Effector memory CD4-positive, alpha-beta T cell (primary cell): ENCODE measurements around the gene DOCK6.

ENCODE experiments used
- DNase-seq, 3 donors: peaks; one replicate each; pipeline ENCODE4 v3.0.0-alpha.2; 2020
- H3K27ac ChIP-seq: 2 replicates; pipeline ENCODE4 v1.7.0; 2013; ENCODE audit warnings: mild to moderate bottlenecking, low read length, moderate library complexity; ENCODE audit not compliant: insufficient read depth, poor library complexity, severe bottlenecking
- H3K27me3 ChIP-seq: replicated peaks from 2 replicates; pipeline ENCODE4 v1.7.0; 2013; ENCODE audit warnings: mild to moderate bottlenecking, low read length; ENCODE audit not compliant: insufficient read depth, control insufficient read depth, poor library complexity, severe bottlenecking
- H3K36me3 ChIP-seq: 2 replicates; pipeline ENCODE4 v1.7.0; 2013; ENCODE audit warnings: mild to moderate bottlenecking, low read length, moderate library complexity; ENCODE audit not compliant: control insufficient read depth, insufficient read depth
- H3K4me1 ChIP-seq: 2 replicates; pipeline ENCODE4 v1.7.0; 2013; ENCODE audit warnings: low read length, mild to moderate bottlenecking; ENCODE audit not compliant: control insufficient read depth, insufficient read depth, poor library complexity, severe bottlenecking
- H3K4me3 ChIP-seq: 2 replicates; pipeline ENCODE4 v1.7.0; 2013; ENCODE audit warnings: low read length, low read depth, mild to moderate bottlenecking; ENCODE audit not compliant: insufficient read depth, poor library complexity, severe bottlenecking
- H3K9me3 ChIP-seq: 2 replicates; pipeline ENCODE4 v1.7.0; 2013; ENCODE audit warnings: mild to moderate bottlenecking, low read length, moderate library complexity; ENCODE audit not compliant: control insufficient read depth

Gene DOCK6

GRCh38 chr19:11264452-11265176, 2.3 kb upstream of the DOCK6 start:
- no peak for DNase-seq
- H3K27ac ChIP-seq: no peak overlapping the region
- H3K4me1 ChIP-seq: peaks cover 9% of the 10 kb centered on the region
- H3K27me3 ChIP-seq: peaks cover 26% of the 10 kb centered on the region
- no peaks in the 10 kb centered on the region for H3K9me3 ChIP-seq
- H3K4me3 ChIP-seq: no peak overlapping the region
- no peaks in the 10 kb centered on the region for H3K36me3 ChIP-seq

DNA sequence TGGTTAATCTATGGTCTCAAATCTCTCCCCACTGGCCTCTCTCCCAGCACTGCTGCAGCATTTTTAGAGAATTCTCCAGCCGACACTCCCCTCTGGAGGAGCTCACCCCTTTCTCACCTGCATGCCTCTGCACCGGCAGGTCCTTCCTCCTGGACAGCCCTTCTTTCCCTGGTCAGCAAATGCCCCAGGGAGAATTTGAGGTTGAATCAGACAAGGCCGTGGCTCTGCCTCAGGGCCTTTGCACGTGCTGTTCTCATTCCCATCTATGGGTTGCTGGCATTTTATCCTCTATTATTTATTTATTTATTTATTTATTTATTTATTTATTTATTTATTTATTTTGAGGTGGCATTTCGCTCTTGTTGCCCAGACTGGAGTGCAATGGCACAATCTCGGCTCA, 1.4 kb upstream of the DOCK6 start:
- Histone ChIP-seq H3K4me3 (no peak overlapping the region), H3K27me3 (peaks cover 26% of the 10 kb centered on the region), H3K27ac (no peak overlapping the region), H3K9me3 (no peaks in the 10 kb centered on the region), H3K36me3 (no peaks in the 10 kb centered on the region), H3K4me1 (peaks cover 9% of the 10 kb centered on the region)
- DNase-seq: no peak

GRCh38 chr19:11261431-11261970, 823 bp downstream of the DOCK6 start:
- no peak for DNase-seq
- Histone ChIP-seq H3K4me1 (peaks cover 9% of the 10 kb centered on the region), H3K4me3 (peak overlapping the region; percentile 56), H3K9me3 (no peaks in the 10 kb centered on the region), H3K27me3 (peaks cover 26% of the 10 kb centered on the region), H3K27ac (no peak overlapping the region), H3K36me3 (no peaks in the 10 kb centered on the region)

DNA sequence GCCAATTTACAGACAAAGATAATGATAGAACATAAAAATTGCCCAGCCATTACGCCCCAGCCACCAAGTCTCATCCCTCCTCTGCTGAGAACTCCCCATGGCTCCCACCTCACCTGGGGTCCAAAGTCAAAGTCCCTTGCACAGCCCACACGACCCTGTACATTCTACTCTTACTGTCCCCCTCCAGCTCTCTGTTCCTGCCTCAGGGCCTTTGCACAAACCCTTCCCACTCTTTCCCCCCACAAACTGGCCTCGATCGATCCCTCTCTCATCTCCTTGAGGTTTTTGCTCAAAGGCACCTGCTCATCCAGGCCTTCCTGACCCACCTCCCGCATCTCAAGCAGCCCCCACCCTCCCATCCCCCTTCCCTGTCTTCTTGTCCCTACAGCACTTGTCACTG, 1.3 kb downstream of the DOCK6 start:
- peaks cover 9% of the 10 kb centered on the region for H3K4me1 ChIP-seq
- no peak overlapping the region for H3K27ac ChIP-seq
- H3K4me3 ChIP-seq: no peak overlapping the region
- no peaks in the 10 kb centered on the region for H3K36me3 ChIP-seq
- peaks cover 26% of the 10 kb centered on the region for H3K27me3 ChIP-seq
- no peak for DNase-seq
- H3K9me3 ChIP-seq: no peaks in the 10 kb centered on the region

DNA sequence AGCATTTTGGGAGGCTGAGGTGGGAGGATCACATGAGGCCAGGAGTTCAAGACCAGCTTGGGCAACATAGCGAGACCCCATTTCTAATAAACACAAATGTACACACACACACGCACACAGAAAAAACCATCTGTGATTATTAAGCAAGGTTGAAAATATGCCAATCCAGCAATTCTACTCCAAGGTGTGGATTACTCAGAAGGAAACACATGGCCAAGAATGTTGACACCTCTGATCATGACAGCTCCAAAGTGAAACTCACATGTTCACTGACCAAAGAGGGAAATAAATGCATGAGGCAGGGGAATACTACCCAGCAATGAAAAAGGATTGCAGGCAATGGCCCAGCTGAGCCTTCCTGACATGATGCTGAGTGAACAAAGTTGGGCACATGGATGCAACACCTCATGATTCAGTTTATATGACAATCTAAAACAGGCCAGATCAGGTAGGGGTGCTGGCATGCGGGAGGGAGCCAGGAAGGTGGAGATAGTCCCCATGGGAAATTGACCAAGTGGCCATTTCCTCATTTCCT, 4.4 kb downstream of the DOCK6 start:
- no peaks in the 10 kb centered on the region for H3K36me3 ChIP-seq
- H3K27ac ChIP-seq: no peak overlapping the region
- H3K9me3 ChIP-seq: no peaks in the 10 kb centered on the region

GRCh38 chr19:11256189-11256588, 6.1 kb downstream of the DOCK6 start:
- DNase-seq: no peak
- no peaks in the 10 kb centered on the region for H3K4me1 ChIP-seq
- peaks cover 1% of the 10 kb centered on the region for H3K27me3 ChIP-seq
- H3K27ac ChIP-seq: no peak overlapping the region
- no peak overlapping the region for H3K4me3 ChIP-seq
- H3K36me3 ChIP-seq: no peaks in the 10 kb centered on the region
- no peaks in the 10 kb centered on the region for H3K9me3 ChIP-seq

More for the DNA sequence above, 4.4 kb downstream of the DOCK6 start:
- Histone ChIP-seq H3K4me1 (peaks cover 9% of the 10 kb centered on the region), H3K4me3 (no peak overlapping the region), H3K27me3 (peaks cover 17% of the 10 kb centered on the region)
- no peak for DNase-seq

DNA sequence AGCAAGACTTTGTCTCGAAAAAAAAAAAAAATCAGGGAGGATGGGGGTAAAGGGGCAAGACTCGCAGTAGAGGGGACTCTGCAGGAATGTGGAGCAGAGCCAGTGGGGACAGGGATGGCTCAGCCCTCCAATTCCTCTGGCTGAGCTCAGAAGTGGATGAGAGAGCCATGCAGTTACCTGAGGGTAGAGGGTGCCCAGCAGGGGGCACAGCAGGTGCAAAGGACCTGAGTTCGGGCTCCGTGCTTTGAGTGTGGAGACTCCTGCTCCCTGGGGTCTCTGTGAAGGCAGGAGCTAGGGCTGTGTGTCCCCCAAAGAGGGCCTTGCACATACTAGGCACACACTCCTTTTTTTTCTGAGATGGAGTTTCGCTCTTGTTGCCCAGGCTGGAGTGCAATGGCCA, 7.7 kb downstream of the DOCK6 start:
- H3K27me3 ChIP-seq: no peaks in the 10 kb centered on the region
- H3K9me3 ChIP-seq: no peaks in the 10 kb centered on the region
- H3K4me1 ChIP-seq: no peaks in the 10 kb centered on the region
- no peak overlapping the region for H3K4me3 ChIP-seq
- no peak overlapping the region for H3K27ac ChIP-seq
- no peak for DNase-seq
- no peaks in the 10 kb centered on the region for H3K36me3 ChIP-seq

DNA sequence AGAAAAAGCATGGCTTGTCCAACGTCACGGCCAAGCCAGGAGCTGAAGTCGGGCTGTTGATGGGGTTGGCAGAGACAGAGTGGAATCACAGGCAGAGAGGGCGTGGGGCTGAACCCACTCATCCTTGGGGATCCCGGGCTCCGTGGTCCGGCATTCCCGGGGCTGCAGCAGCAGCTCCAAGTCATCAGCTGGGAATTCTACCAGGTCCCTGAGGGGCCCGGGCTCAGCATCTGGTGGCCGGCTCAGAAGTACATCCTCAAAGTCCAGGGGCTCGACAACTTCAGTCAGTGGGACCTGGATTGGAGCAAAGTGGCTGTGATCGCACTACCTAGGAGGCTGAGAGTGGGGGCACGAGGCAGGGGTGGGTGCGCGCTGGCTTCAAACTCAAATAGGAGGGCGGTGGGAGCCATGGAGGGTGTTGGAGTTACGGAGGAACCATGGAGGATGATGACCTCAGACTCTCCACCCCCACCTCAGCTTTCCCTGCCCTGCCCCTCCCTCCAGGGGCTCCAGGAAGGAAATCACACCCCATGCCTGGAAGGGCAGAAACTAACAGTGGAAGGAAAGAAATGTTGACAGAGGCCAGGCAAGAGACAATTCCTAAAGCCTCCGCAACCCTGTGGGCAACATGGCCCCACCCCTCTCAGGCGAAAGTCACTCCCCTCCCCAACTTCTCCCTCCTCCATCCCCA, 9.5 kb downstream of the DOCK6 start:
- no peaks in the 10 kb centered on the region for H3K36me3 ChIP-seq
- DNase-seq: no peak
- no peak overlapping the region for H3K4me3 ChIP-seq

DNA sequence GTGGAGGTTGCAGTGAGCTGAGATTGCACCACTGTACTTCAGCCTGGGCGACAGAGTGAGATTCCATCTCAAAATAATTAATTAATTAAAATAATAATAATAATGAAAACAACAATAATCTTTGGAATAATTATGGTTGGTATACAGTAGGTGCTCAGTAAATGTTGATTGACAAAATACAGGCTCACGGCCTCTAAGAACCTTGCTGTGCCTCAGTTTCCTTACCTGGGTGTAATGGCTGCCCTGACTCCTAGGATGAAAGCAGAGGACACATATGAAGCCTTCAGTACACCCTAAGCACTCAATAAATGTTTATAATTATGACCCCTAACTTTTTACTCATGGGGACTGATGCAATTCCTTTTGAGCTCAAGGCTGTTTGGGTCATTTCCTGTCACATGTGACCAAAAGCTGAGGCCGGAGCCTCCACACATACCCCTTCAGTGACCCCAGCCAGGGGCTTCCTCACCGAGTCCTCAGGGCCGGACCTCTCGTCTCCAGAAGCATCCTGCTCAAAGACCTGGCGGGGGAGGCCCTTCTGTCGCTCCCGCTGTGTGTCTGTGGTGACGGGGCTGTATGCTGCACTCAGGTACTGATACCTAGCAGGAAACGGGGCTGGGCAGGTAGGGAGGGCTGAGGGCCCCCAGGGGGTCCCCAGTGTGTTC, 10.5 kb downstream of the DOCK6 start:
- Histone ChIP-seq H3K36me3 (no peaks in the 10 kb centered on the region), H3K9me3 (no peaks in the 10 kb centered on the region), H3K27me3 (no peaks in the 10 kb centered on the region), H3K4me1 (no peaks in the 10 kb centered on the region), H3K27ac (no peak overlapping the region), H3K4me3 (no peak overlapping the region)
- no peak for DNase-seq

More for the DNA sequence above, 9.5 kb downstream of the DOCK6 start:
- H3K27ac ChIP-seq: no peak overlapping the region
- no peaks in the 10 kb centered on the region for H3K4me1 ChIP-seq
- H3K9me3 ChIP-seq: no peaks in the 10 kb centered on the region
- H3K27me3 ChIP-seq: no peaks in the 10 kb centered on the region
